Putamen (tissue), 1 donor: ENCODE data around the gene LUC7L.
"Not testable (repeated sequence)": the region's sequence is repeated elsewhere in the genome, so short reads cannot be mapped to it uniquely, and the experiment has no call there.

Experiments
- DNase-seq: peaks from one replicate; pipeline ENCODE4 v3.0.0-alpha.2; 2016; ENCODE audit warnings: low spot score

LUC7L gene

DNA sequence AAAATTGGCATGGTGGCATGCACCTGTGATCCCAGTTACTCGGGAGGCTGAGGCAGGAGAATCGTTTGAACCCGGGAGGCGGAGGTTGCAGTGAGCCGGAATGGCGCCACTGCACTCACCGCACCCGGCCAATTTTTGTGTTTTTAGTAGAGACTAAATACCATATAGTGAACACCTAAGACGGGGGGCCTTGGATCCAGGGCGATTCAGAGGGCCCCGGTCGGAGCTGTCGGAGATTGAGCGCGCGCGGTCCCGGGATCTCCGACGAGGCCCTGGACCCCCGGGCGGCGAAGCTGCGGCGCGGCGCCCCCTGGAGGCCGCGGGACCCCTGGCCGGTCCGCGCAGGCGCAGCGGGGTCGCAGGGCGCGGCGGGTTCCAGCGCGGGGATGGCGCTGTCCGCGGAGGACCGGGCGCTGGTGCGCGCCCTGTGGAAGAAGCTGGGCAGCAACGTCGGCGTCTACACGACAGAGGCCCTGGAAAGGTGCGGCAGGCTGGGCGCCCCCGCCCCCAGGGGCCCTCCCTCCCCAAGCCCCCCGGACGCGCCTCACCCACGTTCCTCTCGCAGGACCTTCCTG lies 49.1 kb downstream of the LUC7L start, which contains the start of gene HBQ1:
TSS of gene HBQ1 (plus strand) at position 359 of the 575 bp plus-strand sequence. CDS start at position 387, 28 bp downstream.
- no peak for DNase-seq

- no peak for DNase-seq
These were observed 49.8 kb downstream of the LUC7L start for GRCh38 chr16:179211-180092.

DNA sequence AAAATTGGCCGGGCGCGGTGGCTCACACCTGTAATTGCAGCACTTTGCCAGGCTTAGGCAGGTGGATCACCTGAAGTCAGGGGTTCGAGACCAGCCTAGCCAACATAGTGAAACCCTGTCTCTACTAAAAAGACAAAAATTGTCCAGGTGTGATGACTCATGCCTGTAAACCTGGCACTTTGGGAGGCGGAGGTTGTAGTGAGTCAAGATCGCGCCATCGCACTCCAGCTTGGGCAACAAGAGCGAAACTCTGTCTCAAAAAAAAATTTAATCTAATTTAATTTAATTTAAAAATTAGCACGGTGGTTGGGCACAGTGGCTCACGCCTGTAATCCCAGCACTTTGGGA lies 50.6 kb downstream of the LUC7L start:
- no peak for DNase-seq

- DNase-seq = no peak
These were observed 51.1 kb downstream of the LUC7L start for GRCh38 chr16:177981-178667.

DNA sequence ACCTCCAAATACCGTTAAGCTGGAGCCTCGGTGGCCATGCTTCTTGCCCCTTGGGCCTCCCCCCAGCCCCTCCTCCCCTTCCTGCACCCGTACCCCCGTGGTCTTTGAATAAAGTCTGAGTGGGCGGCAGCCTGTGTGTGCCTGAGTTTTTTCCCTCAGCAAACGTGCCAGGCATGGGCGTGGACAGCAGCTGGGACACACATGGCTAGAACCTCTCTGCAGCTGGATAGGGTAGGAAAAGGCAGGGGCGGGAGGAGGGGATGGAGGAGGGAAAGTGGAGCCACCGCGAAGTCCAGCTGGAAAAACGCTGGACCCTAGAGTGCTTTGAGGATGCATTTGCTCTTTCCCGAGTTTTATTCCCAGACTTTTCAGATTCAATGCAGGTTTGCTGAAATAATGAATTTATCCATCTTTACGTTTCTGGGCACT lies 51.8 kb downstream of the LUC7L start:
- no peak for DNase-seq

DNA sequence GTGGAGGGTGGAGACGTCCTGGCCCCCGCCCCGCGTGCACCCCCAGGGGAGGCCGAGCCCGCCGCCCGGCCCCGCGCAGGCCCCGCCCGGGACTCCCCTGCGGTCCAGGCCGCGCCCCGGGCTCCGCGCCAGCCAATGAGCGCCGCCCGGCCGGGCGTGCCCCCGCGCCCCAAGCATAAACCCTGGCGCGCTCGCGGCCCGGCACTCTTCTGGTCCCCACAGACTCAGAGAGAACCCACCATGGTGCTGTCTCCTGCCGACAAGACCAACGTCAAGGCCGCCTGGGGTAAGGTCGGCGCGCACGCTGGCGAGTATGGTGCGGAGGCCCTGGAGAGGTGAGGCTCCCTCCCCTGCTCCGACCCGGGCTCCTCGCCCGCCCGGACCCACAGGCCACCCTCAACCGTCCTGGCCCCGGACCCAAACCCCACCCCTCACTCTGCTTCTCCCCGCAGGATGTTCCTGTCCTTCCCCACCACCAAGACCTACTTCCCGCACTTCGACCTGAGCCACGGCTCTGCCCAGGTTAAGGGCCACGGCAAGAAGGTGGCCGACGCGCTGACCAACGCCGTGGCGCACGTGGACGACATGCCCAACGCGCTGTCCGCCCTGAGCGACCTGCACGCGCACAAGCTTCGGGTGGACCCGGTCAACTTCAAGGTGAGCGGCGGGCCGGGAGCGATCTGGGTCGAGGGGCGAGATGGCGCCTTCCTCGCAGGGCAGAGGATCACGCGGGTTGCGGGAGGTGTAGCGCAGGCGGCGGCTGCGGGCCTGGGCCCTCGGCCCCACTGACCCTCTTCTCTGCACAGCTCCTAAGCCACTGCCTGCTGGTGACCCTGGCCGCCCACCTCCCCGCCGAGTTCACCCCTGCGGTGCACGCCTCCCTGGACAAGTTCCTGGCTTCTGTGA lies 52.5 kb downstream of the LUC7L start, which contains the start of gene HBA1:
TSS of gene HBA1 (plus strand) at position 204 of the 906 bp plus-strand sequence. CDS start at position 241, 37 bp downstream.
- not testable (repeated sequence) for DNase-seq

DNA sequence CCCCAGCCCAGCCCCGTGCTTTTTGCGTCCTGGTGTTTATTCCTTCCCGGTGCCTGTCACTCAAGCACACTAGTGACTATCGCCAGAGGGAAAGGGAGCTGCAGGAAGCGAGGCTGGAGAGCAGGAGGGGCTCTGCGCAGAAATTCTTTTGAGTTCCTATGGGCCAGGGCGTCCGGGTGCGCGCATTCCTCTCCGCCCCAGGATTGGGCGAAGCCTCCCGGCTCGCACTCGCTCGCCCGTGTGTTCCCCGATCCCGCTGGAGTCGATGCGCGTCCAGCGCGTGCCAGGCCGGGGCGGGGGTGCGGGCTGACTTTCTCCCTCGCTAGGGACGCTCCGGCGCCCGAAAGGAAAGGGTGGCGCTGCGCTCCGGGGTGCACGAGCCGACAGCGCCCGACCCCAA lies 53.2 kb downstream of the LUC7L start:
- DNase-seq = not testable (repeated sequence)

GRCh38 chr16:175011-175949 lies 54.0 kb downstream of the LUC7L start:
- DNase-seq = no peak

DNA sequence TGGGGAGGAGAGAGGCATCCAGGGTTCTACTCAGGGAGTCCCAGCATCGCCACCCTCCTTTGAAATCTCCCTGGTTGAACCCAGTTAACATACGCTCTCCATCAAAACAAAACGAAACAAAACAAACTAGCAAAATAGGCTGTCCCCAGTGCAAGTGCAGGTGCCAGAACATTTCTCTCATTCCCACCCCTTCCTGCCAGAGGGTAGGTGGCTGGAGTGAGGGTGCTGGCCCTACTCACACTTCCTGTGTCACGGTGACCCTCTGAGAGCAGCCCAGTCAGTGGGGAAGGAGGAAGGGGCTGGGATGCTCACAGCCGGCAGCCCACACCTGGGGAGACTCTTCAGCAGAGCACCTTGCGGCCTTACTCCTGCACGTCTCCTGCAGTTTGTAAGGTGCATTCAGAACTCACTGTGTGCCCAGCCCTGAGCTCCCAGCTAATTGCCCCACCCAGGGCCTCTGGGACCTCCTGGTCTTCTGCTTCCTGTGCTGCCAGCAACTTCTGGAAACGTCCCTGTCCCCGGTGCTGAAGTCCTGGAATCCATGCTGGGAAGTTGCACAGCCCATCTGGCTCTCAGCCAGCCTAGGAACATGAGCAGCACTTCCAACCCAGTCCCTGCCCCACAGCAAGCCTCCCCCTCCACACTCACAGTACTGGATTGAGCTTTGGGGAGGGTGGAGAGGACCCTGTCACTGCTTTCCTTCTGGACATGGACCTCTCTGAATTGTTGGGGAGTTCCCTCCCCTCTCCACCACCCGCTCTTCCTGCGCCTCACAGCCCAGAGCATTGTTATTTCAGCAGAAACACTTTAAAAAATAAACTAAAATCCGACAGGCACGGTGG lies 55.1 kb downstream of the LUC7L start:
- DNase-seq = not testable (repeated sequence)

GRCh38 chr16:173211-173854 lies 55.9 kb downstream of the LUC7L start:
- not testable (repeated sequence) for DNase-seq

DNA sequence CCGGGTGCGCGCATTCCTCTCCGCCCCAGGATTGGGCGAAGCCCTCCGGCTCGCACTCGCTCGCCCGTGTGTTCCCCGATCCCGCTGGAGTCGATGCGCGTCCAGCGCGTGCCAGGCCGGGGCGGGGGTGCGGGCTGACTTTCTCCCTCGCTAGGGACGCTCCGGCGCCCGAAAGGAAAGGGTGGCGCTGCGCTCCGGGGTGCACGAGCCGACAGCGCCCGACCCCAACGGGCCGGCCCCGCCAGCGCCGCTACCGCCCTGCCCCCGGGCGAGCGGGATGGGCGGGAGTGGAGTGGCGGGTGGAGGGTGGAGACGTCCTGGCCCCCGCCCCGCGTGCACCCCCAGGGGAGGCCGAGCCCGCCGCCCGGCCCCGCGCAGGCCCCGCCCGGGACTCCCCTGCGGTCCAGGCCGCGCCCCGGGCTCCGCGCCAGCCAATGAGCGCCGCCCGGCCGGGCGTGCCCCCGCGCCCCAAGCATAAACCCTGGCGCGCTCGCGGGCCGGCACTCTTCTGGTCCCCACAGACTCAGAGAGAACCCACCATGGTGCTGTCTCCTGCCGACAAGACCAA lies 56.8 kb downstream of the LUC7L start, which contains the start of gene HBA2:
TSS of gene HBA2 (plus strand) at position 503 of the 568 bp plus-strand sequence. CDS start at position 540, 37 bp downstream.
- DNase-seq = not testable (repeated sequence)

GRCh38 chr16:170788-171187 lies 58.5 kb downstream of the LUC7L start:
- no peak for DNase-seq

DNA sequence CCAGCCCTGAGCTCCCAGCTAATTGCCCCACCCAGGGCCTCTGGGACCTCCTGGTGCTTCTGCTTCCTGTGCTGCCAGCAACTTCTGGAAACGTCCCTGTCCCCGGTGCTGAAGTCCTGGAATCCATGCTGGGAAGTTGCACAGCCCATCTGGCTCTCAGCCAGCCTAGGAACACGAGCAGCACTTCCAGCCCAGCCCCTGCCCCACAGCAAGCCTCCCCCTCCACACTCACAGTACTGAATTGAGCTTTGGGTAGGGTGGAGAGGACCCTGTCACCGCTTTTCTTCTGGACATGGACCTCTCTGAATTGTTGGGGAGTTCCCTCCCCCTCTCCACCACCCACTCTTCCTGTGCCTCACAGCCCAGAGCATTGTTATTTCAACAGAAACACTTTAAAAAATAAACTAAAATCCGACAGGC lies 59.2 kb downstream of the LUC7L start:
- not testable (repeated sequence) for DNase-seq

GRCh38 chr16:169014-169413 lies 60.2 kb downstream of the LUC7L start:
- no peak for DNase-seq

- no peak for DNase-seq
These were observed 60.8 kb downstream of the LUC7L start for GRCh38 chr16:168424-168823.

DNA sequence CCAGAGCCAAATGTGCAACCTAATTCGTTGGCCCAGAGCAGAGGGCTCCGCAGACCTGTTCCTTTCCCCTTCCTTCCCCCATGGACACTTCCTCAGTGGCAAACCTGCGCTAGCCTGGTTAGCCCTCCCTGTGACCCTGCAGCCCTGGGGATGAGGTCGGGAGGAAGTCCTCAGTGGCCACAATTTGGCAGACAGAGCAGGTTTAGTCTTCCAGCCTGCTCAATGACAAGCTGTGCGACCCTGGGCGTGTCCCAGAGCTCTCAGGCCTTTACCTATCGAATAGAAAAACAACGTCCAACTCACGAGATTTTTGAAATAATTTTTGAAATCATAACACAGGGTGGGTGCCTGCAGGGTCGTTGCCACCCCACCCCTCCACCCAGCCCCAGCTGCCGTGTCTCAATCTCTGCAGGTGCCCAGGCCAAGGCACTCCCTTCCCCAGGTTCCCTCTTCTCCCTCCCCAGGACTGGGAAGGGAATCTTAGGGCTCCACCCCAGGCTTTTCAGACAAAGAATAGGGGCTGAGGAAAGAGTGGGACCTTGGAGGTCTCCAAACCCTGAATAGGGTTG lies 62.0 kb downstream of the LUC7L start:
- no peak for DNase-seq

DNA sequence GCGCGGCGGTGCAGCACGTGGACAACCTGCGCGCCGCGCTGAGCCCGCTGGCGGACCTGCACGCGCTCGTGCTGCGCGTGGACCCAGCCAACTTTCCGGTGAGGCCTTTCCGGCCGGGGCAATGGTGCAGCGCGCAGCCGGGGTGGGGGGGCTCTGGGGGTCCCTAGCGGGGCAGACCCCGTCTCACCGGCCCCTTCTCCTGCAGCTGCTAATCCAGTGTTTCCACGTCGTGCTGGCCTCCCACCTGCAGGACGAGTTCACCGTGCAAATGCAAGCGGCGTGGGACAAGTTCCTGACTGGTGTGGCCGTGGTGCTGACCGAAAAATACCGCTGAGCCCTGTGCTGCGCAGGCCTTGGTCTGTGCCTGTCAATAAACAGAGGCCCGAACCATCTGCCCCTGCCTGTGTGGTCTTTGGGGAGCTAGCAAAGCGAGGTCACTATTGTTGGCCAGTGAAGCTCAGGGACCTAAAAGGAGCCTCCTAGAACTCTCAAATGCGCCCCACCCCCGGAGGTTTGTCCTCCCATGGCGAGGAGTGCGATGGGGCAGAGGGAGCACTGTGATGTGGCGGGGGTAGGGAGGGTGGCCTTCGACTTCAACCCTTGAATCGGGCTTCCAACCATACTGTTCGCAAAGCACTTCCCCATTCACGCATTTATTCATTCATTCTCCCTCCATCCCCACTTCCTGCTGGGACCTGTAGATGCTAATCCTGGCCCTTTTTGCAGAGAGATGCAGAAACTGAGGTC lies 62.7 kb downstream of the LUC7L start:
- DNase-seq = no peak
